GM10266 (cell line): ENCODE data around the gene LECT2.

ENCODE experiments used
- DNase-seq: peaks from one replicate; pipeline ENCODE4 v3.0.0; 2012; ENCODE audit errors: extremely low spot score
- CTCF ChIP-seq: IDR thresholded peaks from 2 replicates; pipeline ENCODE4 v1.5.1; 2012; ENCODE audit warnings: mild to moderate bottlenecking, low read depth; ENCODE audit not compliant: control insufficient read depth, insufficient read depth; ENCODE audit errors: missing control alignments

LECT2 gene

DNA sequence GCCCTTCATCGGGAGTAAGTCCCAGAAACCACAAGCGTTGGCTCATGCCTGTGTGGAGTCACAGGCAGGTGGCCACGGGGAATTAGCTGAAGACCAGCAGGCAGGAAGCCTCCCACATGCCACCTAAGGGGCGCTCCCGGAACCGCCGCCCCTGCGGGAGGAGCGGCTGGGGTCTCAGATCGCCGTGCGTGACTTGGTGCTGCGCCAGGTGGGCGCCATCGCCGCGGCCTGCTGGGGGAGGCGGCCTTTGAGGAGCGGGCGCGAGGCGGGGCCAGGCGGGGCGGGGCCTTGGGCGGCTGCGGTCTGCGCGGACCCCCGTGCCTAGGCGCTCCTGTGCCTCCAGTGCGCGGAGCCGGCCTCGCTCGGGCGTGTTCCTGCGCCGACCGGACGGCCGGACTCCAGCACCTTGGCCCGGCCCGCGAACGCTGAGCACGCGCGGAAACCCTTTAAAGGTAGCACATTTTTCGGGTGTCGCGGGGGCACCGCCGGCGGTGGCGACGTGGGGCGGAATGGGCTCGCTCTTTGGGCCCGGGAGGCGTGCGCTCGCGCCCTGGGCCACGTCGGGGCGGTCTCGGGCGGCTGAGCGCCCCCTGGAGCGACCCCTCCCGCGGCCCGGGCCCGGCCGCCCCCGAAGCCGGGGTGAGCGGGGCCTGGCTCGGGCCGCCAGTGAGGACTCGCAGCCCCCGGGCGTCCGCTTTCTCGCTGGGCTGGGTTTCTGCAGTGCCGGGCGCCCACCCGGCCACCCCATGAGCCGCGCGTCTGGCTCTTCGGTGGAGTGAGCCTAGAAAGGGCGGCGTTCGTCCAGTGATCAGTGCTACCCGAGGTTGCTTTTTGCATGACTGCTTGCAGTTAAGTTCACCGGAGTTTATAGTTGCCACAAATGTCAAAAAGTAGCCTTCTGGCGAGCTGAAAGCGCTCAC is 24.5 kb downstream of the LECT2 start:
- DNase-seq = no peak
- TF ChIP-seq CTCF = no peak

DNA sequence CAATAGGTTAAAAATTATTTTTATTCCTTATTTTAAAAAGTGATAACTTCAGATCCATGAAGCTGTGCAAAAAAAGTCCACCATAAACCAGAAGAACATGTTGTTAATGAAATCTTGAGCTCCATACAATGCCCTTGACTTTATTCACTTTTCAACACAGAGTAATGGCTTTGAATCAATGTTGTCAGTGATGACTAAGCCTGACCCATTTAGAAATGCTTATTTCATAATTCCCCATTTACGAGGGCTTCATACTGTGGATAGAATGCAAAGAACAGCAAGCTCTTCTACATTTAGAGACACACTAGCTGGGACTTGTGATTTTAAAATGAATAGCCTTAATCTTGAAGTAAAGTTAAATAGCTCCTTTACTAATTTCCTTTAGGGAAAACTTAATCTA is 33.4 kb downstream of the LECT2 start:
- no peak for TF ChIP-seq CTCF
- DNase-seq = no peak

DNA sequence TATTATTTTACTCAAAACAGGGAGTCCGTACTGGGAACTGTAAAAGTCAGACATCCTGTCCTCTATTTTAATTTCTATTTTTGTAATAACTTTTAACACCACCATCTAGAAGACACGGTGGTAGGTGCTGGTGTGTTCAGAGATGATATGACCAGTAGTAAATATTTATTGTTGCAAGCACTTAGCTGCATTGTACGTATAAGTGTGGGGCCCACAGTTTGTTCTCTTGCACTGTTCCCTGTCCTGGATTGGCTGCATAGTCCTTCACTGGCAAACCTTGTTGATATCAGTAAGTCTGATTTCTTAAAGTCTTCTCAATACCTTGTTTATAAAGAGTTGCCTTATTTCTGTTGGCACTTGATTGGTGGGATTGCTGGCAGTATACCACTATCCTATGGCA is 34.6 kb downstream of the LECT2 start:
- no peak for TF ChIP-seq CTCF
- DNase-seq = no peak

DNA sequence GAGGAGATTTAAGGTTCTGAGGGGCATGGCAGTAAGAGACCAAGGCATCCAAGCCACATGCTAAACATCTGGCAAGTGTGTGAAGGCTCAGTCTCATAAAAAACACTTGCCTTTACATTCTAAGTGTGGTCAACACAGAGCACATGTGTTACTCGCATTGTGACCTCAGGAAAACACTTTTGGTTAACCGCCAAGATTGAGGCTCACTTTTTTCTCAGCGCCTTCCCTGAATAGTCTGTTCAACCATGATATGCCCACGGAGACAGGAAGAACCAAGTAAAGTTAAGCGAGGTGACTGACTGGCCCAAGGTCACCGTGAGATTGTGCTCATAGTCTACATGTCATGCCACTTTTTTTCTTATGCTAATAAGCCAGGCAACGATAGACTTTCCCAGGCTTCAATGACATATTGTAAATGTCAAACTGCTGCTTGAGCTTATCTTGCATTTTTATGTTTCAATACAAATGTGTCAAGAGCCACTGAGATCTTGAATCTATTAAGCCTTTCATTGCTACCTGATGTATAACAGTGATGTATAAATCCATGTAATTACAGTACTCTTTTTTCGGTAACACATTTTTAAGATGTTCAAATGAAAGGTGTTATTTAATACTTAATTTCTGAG is 38.0 kb downstream of the LECT2 start:
- no peak for TF ChIP-seq CTCF
- no peak for DNase-seq

DNA sequence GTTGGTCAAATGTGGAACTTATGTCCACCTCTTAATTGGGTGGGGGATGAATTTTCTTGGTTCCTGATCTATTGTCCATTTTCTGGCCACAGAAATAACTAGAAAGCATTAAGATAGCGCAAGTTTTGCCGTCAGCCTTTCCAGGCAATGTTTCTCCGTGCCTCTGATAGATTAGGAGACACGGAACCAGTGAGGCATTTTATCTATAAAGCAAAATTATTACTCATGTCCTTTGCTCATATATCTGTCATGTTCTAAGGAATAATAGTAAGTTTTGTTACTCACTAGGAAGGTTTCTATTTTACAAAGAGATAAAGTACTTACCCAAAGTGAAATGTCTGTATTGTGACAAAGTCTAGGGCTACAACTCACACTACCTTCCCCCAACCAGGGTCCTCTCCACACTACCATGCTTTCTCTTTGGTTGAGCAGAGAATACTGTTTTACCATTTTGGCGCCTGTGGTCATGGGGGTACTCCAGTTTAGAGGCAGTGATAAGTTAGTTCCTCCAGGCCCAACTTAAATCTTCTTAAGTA is 39.2 kb downstream of the LECT2 start:
- no peak for TF ChIP-seq CTCF
- no peak for DNase-seq

DNA sequence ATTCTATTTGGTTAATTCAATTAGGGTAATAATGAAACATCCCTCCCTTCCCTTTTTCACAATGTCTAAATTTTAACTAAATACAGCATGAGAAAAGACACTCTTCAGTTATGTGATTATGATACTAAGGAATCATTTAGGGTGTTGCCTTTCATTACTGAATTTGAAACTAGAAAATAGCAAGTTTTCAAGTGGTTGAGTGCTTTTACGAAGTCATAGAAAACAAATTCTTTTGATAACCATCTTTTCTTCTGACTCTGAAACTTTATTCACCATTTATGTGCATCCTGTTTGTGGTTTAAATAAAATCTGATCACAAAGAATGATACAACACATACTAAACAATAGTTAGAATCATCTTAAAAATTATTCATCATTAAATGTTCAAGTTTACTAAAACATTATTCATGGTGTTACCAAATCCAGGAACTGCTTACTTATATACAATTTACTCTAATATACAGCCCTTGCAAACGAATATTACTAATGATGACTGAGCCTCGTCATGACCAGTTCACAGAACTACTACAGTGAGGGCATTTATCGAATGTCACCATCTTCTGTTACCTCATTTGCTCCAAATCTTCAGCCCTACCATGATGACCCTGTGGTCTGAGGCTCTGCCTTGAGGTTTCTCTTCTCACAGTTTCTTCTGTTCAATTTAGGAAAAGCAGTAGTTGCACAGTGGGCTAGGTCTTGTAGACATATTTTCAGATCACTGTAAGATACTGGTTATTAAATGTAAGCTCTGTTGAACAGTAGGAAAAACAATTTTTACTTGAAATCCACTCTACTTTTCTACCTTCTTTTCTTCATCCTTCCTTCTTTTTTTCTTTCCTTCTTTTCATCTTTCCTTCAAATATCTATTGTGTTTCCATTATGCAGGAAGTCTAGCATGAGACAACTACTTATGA is 40.8 kb downstream of the LECT2 start:
- TF ChIP-seq CTCF = no peak
- no peak for DNase-seq

- DNase-seq = no peak
- TF ChIP-seq CTCF = no peak
Measured at GRCh38 chr5:135905144-135905543, 49.6 kb downstream of the LECT2 start.
